DND-41 (cell line): Measurements from ENCODE around the gene SUN5.

ENCODE experiments used
- EZH2 ChIP-seq: IDR thresholded peaks from 3 replicates; pipeline ENCODE4 v1.6.1; 2012; ENCODE audit warnings: borderline replicate concordance, low read depth, mild to moderate bottlenecking, moderate library complexity, low read length, inconsistent platforms; ENCODE audit not compliant: severe bottlenecking
- TF ChIP-seq, protein P1 (sequence below): IDR thresholded peaks from 2 replicates; pipeline ENCODE4 v1.5.1; 2012; ENCODE audit warnings: borderline replicate concordance, low read length, moderate library complexity, mild to moderate bottlenecking; ENCODE audit not compliant: poor library complexity, severe bottlenecking; ENCODE audit errors: extremely low read depth

DNA sequence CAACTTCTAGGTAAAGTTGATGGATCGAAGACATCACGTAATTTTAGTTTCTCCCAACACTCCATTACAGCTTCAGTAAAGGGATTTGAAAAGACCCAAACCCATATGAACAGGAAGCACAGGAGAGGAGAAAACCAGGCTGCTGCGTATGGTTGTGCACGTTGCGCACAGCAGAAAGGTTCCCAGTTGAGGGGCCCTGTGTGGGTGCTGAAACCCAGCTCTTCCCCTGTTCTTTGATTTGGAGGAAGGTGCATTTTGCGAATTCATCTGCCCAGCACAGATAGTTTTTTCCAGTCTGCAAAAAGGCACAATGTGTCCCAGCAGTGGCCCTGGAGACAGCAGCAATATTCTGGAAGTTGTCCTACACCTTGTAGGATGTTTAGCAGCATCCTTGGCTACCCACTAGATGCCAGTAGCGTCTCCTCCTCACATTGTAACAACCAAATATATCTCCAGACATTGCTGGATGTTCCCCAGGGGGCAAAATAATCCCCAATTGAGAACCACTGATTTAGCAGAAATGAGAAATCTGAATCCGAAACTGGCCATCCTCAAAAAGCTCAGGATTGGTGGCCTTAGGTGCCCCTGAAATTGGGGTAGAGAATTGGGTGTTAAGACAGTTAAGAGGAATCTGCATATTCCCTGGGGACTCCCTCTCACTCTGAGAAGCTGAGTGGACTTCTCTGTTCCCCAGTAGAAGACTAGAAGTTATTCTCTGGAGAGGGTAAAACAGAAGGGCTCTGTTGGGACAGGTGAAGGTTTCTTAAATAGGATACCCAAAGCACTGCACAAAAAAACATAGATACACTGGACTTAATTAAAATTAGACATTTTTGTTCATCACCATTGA lies 12.2 kb downstream of the SUN5 start:
- TF ChIP-seq, protein P1, sequence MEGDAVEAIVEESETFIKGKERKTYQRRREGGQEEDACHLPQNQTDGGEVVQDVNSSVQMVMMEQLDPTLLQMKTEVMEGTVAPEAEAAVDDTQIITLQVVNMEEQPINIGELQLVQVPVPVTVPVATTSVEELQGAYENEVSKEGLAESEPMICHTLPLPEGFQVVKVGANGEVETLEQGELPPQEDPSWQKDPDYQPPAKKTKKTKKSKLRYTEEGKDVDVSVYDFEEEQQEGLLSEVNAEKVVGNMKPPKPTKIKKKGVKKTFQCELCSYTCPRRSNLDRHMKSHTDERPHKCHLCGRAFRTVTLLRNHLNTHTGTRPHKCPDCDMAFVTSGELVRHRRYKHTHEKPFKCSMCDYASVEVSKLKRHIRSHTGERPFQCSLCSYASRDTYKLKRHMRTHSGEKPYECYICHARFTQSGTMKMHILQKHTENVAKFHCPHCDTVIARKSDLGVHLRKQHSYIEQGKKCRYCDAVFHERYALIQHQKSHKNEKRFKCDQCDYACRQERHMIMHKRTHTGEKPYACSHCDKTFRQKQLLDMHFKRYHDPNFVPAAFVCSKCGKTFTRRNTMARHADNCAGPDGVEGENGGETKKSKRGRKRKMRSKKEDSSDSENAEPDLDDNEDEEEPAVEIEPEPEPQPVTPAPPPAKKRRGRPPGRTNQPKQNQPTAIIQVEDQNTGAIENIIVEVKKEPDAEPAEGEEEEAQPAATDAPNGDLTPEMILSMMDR, result peak; percentile 17
- no peak for TF ChIP-seq EZH2
